Left ventricle myocardium inferior (tissue), 1 donor: ENCODE data around the gene BRAF. TPM values are rescaled to one million over a fixed set of nuclear protein-coding genes. Genes with fewer than 3 reads are reported as not detected.
A peak's percentile ranks its signal among the peaks of the same experiment; 100 is the strongest.

Source experiments
- DNase-seq: peaks from one replicate; pipeline ENCODE4 v3.0.0-alpha.2; 2020
- H3K27ac ChIP-seq: fragments of 200-600 bp; replicated peaks from 2 replicates; pipeline ENCODE4 v1.8.0; 2021
- H3K27me3 ChIP-seq: fragments of 200-600 bp; 2 replicates; pipeline ENCODE4 v1.8.0; 2021; ENCODE audit warnings: low read depth
- H3K36me3 ChIP-seq: fragments of 200-600 bp; 2 replicates; pipeline ENCODE4 v1.8.0; 2021
- H3K4me1 ChIP-seq: fragments of 200-600 bp; 2 replicates; pipeline ENCODE4 v1.8.0; 2021
- H3K4me3 ChIP-seq: fragments of 200-600 bp; 2 replicates; pipeline ENCODE4 v1.8.0; 2021; ENCODE audit warnings: mild to moderate bottlenecking, moderate library complexity
- H3K9me3 ChIP-seq: fragments of 200-600 bp; replicated peaks from 2 replicates; pipeline ENCODE4 v1.8.0; 2021
- intact Hi-C: fragments of 100-400 bp; cut with micrococcal nuclease; formaldehyde crosslinking; loops from one replicate; pipeline ENCODE4 v1.11.0; 2022
- long read RNA-seq: library from polyadenylated mRNA; unstranded; transcript quantifications from one replicate; pipeline ENCODE4 v2.0.0, GENCODE V29; 2021
- total RNA-seq: library from RNA; stranded (reverse); fragmentation: NEBNext Ultra II Directional; extraction: Animal tissue kit (Norgen Biotek cat#: 25700); gene quantifications from one replicate; pipeline ENCODE4 v1.2.1, GENCODE V29; 2021
- TF ChIP-seq, protein P1 (sequence below): fragments of 200-600 bp; IDR thresholded peaks from 2 replicates; pipeline ENCODE4 v1.8.0; 2021; ENCODE audit warnings: antibody characterized with exemption, mild to moderate bottlenecking, borderline replicate concordance
- donor health status: DM: no; HTN: yes; CAD: no; lungs with severe emphysema.

BRAF gene
- total RNA-seq, result 18.8 TPM
- long read RNA-seq, full-length matches to known transcripts, result 3 of 5 reads
- long read RNA-seq, partial matches to known transcripts, result 0 of 5 reads
- long read RNA-seq, other reads (novel, unspliced or antisense), result 2 of 5 reads

GRCh38 chr7:140924821-140925421 lies at the start of gene BRAF:
Gene BRAF, minus strand, starts transcription at chr7:140924929. Its CDS starts 226 bp downstream, at chr7:140924703.
- Histone ChIP-seq H3K4me3 (peak within 1 kb of the TSS; percentile 96), H3K9me3 (peaks cover 4% of the 10 kb centered on the region), H3K27me3 (no peaks in the 10 kb centered on the region), H3K36me3 (no peaks in the 10 kb centered on the region), H3K27ac (peak within 1 kb of the TSS; percentile 98), H3K4me1 (peaks cover 52% of the 10 kb centered on the region)
- intact Hi-C loops, result no loop called here
- peak; percentile 91 for DNase-seq
- TF ChIP-seq, protein P1, sequence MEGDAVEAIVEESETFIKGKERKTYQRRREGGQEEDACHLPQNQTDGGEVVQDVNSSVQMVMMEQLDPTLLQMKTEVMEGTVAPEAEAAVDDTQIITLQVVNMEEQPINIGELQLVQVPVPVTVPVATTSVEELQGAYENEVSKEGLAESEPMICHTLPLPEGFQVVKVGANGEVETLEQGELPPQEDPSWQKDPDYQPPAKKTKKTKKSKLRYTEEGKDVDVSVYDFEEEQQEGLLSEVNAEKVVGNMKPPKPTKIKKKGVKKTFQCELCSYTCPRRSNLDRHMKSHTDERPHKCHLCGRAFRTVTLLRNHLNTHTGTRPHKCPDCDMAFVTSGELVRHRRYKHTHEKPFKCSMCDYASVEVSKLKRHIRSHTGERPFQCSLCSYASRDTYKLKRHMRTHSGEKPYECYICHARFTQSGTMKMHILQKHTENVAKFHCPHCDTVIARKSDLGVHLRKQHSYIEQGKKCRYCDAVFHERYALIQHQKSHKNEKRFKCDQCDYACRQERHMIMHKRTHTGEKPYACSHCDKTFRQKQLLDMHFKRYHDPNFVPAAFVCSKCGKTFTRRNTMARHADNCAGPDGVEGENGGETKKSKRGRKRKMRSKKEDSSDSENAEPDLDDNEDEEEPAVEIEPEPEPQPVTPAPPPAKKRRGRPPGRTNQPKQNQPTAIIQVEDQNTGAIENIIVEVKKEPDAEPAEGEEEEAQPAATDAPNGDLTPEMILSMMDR, result no peak

DNA sequence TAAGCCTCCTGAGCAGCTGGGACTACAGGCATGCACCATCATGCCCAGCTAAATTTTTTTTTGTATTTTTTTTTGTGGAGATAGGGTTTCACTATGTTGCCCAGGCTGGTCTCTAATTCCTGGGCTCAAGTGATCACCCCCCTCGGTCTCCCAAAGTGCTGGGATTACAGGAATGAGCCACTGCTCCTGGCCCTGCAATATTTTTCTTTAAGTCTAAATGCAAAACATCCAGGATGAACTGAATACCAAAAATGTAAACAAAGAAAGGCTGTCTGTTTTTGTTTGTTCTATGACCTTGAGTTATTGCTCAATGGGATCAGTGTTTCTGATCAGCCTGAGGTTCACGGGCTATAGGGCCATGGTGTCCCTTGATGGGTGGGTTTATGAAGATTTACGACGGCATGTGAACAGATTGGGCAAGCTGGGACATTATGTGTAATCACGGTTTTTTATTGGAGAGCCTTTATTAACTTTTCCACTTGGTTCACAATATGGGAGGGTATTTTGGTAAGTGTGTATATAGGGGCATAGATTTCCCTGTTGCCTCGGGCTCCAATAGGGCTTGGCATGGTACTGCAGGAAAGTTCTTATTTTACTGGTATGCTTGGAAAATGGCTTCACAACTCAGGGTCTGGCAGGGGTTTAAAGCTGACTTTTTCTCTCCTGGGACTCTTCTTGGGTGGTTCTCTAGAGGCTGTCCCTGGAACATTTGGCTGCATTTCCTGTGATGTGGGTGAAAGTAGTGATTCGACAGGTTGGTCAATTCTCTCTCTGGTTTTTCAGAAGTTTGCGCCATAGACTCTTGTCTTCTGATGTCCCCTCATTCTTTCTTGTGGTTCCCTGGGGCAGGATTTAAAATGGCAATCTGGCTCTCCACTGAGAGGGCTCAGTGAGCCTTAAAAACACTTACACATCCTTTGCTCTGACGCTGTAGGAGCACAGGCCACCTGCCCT lies 48.4 kb upstream of the BRAF start:
- Histone ChIP-seq H3K27ac (no peak overlapping the region), H3K36me3 (no peaks in the 10 kb centered on the region), H3K4me1 (no peaks in the 10 kb centered on the region), H3K4me3 (no peak overlapping the region), H3K9me3 (no peaks in the 10 kb centered on the region), H3K27me3 (no peaks in the 10 kb centered on the region)
- no peak for DNase-seq
- intact Hi-C loops, result no loop called here
- TF ChIP-seq, protein P1, result no peak

- H3K36me3 ChIP-seq, result no peaks in the 10 kb centered on the region
- H3K9me3 ChIP-seq, result no peaks in the 10 kb centered on the region
- TF ChIP-seq, protein P1, result no peak
- no peaks in the 10 kb centered on the region for H3K4me1 ChIP-seq
- intact Hi-C loops, result no loop called here
- no peak overlapping the region for H3K27ac ChIP-seq
- H3K27me3 ChIP-seq, result no peaks in the 10 kb centered on the region
- no peak overlapping the region for H3K4me3 ChIP-seq
- DNase-seq, result no peak
Measured at GRCh38 chr7:140972344-140972743, 47.6 kb upstream of the BRAF start.

DNA sequence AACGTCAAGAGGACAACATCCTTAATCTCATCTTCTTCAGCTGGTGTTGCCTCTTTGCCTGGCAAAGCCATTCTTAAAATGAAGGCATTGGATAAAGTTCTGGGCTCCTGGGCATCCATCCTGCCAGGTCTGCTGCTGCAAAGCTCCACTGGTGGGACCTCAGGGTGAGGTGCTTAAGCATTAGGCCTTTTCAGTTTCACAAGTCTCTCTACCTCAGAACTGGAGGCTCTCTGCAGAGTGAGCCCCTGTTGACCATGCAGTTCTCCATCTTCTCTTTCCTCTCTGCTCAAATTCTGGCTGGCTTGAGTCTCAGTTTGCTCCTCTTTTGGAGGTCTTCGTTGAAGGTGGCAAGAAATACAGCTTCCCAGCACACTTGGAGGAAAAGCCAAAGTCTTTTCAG lies 42.7 kb upstream of the BRAF start:
- Histone ChIP-seq H3K36me3 (no peaks in the 10 kb centered on the region), H3K27me3 (no peaks in the 10 kb centered on the region), H3K4me1 (no peaks in the 10 kb centered on the region), H3K4me3 (no peak overlapping the region), H3K27ac (no peak overlapping the region), H3K9me3 (peaks cover 5% of the 10 kb centered on the region)
- intact Hi-C loops, result no loop called here
- DNase-seq, result no peak
- TF ChIP-seq, protein P1, result no peak

- no peak for DNase-seq
Measured at GRCh38 chr7:140966561-140967233, 42.0 kb upstream of the BRAF start.

More at GRCh38 chr7:140966561-140967233, 42.0 kb upstream of the BRAF start:
- Histone ChIP-seq H3K36me3 (no peaks in the 10 kb centered on the region), H3K27ac (no peak overlapping the region), H3K4me1 (no peaks in the 10 kb centered on the region), H3K4me3 (no peak overlapping the region), H3K27me3 (no peaks in the 10 kb centered on the region), H3K9me3 (peaks cover 6% of the 10 kb centered on the region)
- TF ChIP-seq, protein P1, result no peak
- intact Hi-C loops, result no loop called here
